AG04449 (cell line): ENCODE data around the gene BLNK.

Source experiments
- CTCF ChIA-PET: fragments of 350-600 bp; formaldehyde crosslinking; extraction: SDS; loops from one replicate; lab custom pipeline; 2021; ENCODE audit warnings: antibody characterized with exemption; lab: Yijun Ruan, JAX
- POLR2A ChIA-PET: fragments of 400-600, 350-600 bp; formaldehyde crosslinking; extraction: SDS; loops from one replicate; lab custom pipeline; 2020; ENCODE audit warnings: antibody characterized with exemption, inconsistent platforms; lab: Yijun Ruan, JAX
- DNase-seq: peaks from one replicate; pipeline ENCODE4 v3.0.0-alpha.2; 2010; ENCODE audit warnings: low read depth, low spot score
- H3K4me3 ChIP-seq: 2 replicates; pipeline ENCODE4 v1.5.1; 2011; ENCODE audit warnings: low read depth, mild to moderate bottlenecking, control low read depth, low read length
- TF ChIP-seq, protein P1 (sequence below): IDR thresholded peaks from one replicate; pipeline ENCODE4 v1.5.1; 2011; ENCODE audit warnings: mild to moderate bottlenecking, moderate library complexity, low read length, control low read depth, inconsistent platforms; ENCODE audit not compliant: insufficient read depth; ENCODE audit errors: missing control alignments

BLNK gene

DNA sequence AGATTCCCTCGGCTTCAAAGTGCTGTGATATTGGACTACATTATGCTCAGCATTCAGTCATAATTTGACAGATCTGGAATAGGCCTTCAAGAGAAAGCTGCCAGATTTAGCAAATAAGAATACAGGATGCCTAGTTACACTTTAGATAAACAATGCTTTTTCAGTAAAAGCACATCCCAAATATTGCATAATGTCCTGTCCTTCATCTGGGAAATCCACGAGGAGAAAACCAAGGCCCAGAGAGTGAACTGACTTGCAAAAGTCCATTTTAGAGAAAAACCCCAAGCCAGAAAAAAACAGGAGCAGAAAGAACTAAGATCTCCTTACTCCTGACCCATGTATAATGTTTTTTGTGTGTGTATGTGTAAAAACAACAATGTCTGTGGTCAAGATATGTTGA is 12.0 kb upstream of the BLNK start:
- no peak overlapping the region for H3K4me3 ChIP-seq
- ChIA-PET POLR2A (no interaction called here), CTCF (no interaction called here)
- DNase-seq = no peak
- TF ChIP-seq, protein P1, sequence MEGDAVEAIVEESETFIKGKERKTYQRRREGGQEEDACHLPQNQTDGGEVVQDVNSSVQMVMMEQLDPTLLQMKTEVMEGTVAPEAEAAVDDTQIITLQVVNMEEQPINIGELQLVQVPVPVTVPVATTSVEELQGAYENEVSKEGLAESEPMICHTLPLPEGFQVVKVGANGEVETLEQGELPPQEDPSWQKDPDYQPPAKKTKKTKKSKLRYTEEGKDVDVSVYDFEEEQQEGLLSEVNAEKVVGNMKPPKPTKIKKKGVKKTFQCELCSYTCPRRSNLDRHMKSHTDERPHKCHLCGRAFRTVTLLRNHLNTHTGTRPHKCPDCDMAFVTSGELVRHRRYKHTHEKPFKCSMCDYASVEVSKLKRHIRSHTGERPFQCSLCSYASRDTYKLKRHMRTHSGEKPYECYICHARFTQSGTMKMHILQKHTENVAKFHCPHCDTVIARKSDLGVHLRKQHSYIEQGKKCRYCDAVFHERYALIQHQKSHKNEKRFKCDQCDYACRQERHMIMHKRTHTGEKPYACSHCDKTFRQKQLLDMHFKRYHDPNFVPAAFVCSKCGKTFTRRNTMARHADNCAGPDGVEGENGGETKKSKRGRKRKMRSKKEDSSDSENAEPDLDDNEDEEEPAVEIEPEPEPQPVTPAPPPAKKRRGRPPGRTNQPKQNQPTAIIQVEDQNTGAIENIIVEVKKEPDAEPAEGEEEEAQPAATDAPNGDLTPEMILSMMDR = no peak

DNA sequence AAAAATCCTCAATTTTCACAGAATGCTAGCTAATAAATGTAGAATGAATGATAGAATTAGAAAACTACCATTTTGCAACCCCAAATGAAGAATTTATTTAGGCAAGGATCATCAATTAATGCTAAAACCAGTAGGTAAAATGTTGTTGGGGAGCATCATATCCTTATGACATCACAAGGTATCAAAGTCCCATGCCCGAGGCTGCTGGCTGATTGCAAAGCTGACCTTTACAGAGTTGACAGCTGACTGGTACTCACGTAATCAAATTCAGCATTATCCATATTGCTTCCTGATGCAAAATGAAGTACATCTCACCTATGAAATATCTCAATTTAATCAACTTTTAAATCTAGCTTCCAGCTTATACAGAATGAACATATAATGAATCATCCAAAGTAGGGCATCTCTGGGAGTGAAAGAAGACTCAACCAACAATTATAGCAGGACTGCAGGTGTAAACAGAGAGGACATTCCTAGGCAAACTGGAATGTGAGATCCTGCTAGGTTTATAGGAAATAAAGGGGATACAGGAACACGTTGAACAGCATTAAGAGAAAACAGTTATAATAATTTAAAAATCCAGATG is 10.2 kb upstream of the BLNK start:
- H3K4me3 ChIP-seq = no peak overlapping the region
- CTCF ChIA-PET = no interaction called here
- TF ChIP-seq, protein P1 = no peak
- DNase-seq = no peak
- POLR2A ChIA-PET = no interaction called here

DNA sequence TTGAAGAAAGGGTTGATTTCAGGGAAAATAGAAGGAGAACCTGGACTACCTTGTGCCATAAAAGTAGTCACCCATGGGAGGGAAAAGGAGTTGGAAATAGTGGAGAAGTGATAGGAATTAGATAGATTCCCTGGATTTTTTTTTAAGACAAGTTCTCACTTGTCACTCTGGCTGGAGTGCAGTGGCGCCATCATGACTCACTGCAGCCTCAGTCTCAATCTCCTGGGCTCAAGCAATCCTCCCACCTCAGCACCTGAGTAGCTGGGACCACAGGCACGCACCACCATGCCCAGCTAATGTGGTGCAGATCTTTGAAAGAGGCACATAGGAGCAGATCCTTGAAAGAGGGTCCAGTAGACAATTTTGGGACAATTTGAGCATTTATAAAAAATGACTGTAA is 9.5 kb upstream of the BLNK start:
- TF ChIP-seq, protein P1 = no peak
- no peak for DNase-seq
- CTCF ChIA-PET = no interaction called here
- H3K4me3 ChIP-seq = no peak overlapping the region
- POLR2A ChIA-PET = no interaction called here

DNA sequence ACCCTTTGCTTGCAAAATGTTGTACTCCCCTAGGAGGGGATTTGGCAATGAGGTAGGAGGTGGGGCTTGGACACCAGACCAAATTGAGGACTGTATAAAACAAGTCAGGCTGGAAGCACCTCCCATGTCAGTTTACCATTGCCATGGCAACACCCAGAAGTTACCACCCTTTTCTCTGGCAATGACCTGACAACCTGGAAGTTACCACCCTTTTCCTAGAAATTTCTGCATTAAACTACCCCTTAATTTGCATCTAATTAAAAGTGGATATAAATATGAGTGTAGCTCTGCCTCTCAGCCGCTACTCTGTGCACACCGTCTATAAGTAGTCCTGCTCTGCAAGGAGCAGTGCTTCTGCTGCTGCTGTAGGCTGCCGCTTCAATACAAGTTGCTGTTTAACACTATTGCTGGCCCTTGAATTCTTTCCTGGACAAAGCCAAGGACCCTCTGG is 7.8 kb upstream of the BLNK start:
- DNase-seq = no peak
- POLR2A ChIA-PET = no interaction called here
- no peak overlapping the region for H3K4me3 ChIP-seq
- CTCF ChIA-PET = no interaction called here
- TF ChIP-seq, protein P1 = no peak

DNA sequence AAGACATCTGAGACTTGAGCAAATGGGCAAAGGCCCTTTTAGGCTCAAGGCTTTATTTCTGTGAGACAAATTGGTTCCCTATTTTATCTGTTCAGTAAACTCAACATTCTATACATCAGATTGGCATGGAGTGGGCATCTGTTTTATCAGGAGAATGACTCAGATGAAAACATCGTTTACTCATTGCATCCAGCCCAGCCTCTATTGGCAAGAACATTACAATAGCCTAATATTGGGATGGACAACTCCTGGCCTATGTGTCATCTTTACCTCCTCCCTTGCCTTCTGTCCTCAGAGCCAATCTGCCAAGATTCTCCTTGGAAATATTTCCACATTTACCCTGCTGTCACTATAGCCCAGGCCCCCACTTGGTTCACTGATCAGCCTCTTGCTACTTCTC is 5.5 kb upstream of the BLNK start:
- TF ChIP-seq, protein P1 = no peak
- H3K4me3 ChIP-seq = no peak overlapping the region
- POLR2A ChIA-PET = no interaction called here
- CTCF ChIA-PET = no interaction called here
- no peak for DNase-seq

DNA sequence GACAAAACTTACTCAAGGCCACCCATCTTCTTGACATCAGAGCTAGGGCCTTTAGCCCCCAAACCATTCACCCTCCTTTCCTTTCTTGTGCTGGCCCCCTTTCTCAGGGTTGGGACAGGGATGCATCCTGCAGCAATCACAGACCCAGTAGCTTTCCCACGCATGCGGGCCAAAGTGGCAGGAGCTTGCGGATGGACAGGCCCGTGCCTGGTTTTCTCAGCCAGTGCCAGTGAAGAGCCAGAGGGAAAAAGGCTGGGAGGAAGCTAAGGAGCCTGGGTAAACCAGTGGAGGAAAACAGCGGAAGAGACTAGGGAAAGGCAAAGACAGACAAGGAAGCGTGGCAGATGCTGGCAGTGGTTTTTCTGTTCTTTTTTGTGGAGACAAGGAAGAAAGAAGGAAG is 5.1 kb upstream of the BLNK start:
- ChIA-PET CTCF (no interaction called here), POLR2A (no interaction called here)
- no peak overlapping the region for H3K4me3 ChIP-seq
- TF ChIP-seq, protein P1 = no peak
- DNase-seq = no peak
